ENCODE results near the gene SYP. TPM values are rescaled to one million over a fixed set of nuclear protein-coding genes. Genes with fewer than 3 reads are reported as not detected.

The SYP gene
- 0.12 and 0.33 TPM in 2 replicates for total RNA-seq

DNA sequence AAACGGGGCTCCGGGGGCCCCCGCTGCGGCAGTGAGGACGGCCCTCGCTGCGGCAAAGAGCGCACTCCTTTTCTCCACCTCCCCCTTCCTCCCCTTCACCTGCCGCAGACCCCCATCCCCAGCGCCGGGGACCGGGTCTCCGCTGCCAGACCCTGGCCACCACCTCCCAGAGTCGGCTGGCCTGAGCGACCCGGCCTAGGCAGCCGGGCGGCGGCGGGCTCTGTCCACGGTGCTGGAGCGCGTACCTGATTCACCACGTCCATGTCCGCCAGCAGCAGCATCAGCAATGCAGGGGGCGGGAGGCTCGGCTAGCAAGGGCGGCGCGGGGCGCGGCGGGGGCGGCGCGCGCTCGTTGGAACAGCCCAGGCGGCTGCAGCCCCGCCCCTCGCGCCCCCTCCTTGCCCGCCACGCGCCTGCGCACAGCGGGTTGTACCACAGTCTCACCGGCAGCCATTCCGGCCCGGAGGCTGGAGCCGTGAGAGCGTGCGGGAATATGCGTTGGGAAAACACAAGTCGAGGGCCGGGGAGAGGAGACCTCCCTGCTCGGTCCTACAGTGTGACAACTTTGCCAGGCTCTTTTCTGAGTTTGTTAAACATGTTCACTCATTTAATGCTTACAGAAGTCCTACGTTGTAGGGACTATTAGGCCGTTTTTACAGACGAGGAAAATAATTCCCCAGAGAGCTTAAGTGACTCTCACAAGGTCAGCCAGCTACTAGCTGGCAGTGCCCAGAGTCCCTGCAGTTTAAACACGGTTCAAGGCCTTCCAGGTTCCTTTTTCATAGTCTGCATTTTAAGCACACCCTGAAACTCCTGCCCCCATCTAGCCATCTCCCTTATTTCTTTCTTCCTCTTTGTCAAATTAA is at the start of gene SYP:
Gene SYP (minus strand): TSS at position 288 of the 866 bp plus-strand sequence. CDS start 7 bp downstream, at position 281.

GRCh38 chrX:49233176-49233575 is 33.2 kb upstream of the SYP start, which contains the start of gene CACNA1F:
Gene CACNA1F (minus strand): TSS chrX:49233340. CDS start chrX:49233309, 31 bp downstream.

GRCh38 chrX:49186125-49187027 is 13.6 kb downstream of the SYP start, which contains the start of gene PRICKLE3:
Gene PRICKLE3 (minus strand): TSS chrX:49186373. CDS start chrX:49186297, 76 bp downstream.

GRCh38 chrX:49171752-49172279 is 28.2 kb downstream of the SYP start, which contains the start of gene PLP2:
Gene PLP2 (plus strand): TSS chrX:49171898. CDS start chrX:49172001, 103 bp downstream.

GRCh38 chrX:49162620-49163019 is 37.4 kb downstream of the SYP start, which contains the start of gene MAGIX:
Gene MAGIX (plus strand): TSS chrX:49162758. CDS start chrX:49162890, 132 bp downstream.

Other genes with a start within 250 kb of the SYP start
- gene OTUD5, start 242.6 kb downstream of the SYP start, total RNA-seq = 37.0 and 40.7 TPM in 2 replicates
- gene KCND1, start 228.3 kb downstream of the SYP start, total RNA-seq = 0.33 and 1.2 TPM in 2 replicates
- gene GRIPAP1, start 197.9 kb downstream of the SYP start, total RNA-seq = 23.1 and 29.9 TPM in 2 replicates
- gene TFE3, start 156.8 kb downstream of the SYP start, total RNA-seq = 42.5 and 42.7 TPM in 2 replicates
- 0.11 and 0.37 TPM in 2 replicates for gene CCDC120, start 141.2 kb downstream of the SYP start, total RNA-seq
- 6.6 and 9.1 TPM in 2 replicates for gene PRAF2, start 126.2 kb downstream of the SYP start, total RNA-seq
- gene WDR45, start 120.3 kb downstream of the SYP start, total RNA-seq = 30.1 and 39.6 TPM in 2 replicates
- gene GPKOW, start 76.5 kb downstream of the SYP start, total RNA-seq = 18.2 and 25.7 TPM in 2 replicates
- gene MAGIX, start 37.4 kb downstream of the SYP start, total RNA-seq = 1.4 and 2.4 TPM in 2 replicates
- 16.0 and 17.7 TPM in 2 replicates for gene PLP2, start 28.3 kb downstream of the SYP start, total RNA-seq
- 5.3 and 5.9 TPM in 2 replicates for gene PRICKLE3, start 13.8 kb downstream of the SYP start, total RNA-seq
- under 0.01 TPM in 1 of 2 replicates, not detected in the other for gene CACNA1F, start 33.1 kb upstream of the SYP start, total RNA-seq
- gene CCDC22, start 35.3 kb upstream of the SYP start, total RNA-seq = 8.7 and 10.5 TPM in 2 replicates
- gene FOXP3, start 64.5 kb upstream of the SYP start, total RNA-seq = not detected in 2 replicates
- gene PPP1R3F, start 69.6 kb upstream of the SYP start, total RNA-seq = 2.4 and 7.5 TPM in 2 replicates
- gene GAGE10, start 103.5 kb upstream of the SYP start, total RNA-seq = not detected in 2 replicates
- not detected in 2 replicates for gene GAGE12J, start 121.8 kb upstream of the SYP start, total RNA-seq
- gene GAGE13, start 131.4 kb upstream of the SYP start, total RNA-seq = not detected in 2 replicates

All from uterine smooth muscle cell (primary cell).